ENCODE measurements around the gene ORAI3. TPM values are rescaled to one million over a fixed set of nuclear protein-coding genes. Genes with fewer than 3 reads are reported as not detected.

ORAI3 gene
- total RNA-seq, 3 donors from 2014 or later: 20.0 to 40.5 (median 25.9) TPM

DNA sequence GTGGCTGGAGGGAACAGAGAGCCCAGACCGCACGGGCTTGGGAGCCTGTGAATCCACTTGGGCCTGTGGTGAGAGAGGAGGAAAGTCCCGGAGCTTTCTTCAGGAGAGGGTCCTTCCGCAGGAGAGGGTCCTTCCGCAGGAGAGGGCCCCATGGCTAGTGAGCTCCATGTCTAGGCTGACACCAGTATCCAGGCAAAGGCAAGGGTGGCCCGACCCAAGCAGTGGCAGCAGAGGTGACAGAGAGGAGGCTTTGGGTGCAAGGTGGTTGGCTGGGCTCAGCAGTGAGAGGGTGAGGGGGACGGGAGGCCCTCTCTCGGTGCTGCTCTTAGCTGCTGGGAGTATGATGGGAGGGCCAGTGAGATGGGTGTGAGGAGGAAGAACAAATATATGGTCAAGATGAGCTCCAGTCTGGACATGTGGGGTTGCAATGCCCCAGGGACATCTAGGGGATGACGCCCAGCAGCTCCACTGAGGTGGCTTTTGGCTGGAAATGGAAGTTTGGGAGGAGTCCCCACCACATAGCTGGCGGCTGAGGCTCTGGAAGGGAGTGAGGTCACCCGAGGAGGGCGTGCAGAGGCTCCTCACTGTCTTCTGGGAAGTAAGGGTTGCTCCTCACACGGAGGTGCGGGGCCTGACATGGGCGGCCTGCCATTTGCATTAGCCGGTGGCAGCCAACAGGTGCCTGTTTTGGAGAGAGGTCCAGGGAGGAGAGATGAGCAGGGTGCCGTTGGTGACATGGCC, 33.9 kb downstream of the ORAI3 start:
- Histone ChIP-seq H3K27ac (peak overlapping the region in 1 of 2 donors; percentile 19), H3K36me3 (peaks cover 16% of the 10 kb centered on the region), H3K4me3 (no peak overlapping the region), H3K4me1 (no peaks in the 10 kb centered on the region), H3K9me3 (no peaks in the 10 kb centered on the region), H3K27me3 (no peaks in the 10 kb centered on the region)
- DNase-seq (ENCODE audit: low spot score in 2 of 2): no peak
- TF ChIP-seq, protein P1, sequence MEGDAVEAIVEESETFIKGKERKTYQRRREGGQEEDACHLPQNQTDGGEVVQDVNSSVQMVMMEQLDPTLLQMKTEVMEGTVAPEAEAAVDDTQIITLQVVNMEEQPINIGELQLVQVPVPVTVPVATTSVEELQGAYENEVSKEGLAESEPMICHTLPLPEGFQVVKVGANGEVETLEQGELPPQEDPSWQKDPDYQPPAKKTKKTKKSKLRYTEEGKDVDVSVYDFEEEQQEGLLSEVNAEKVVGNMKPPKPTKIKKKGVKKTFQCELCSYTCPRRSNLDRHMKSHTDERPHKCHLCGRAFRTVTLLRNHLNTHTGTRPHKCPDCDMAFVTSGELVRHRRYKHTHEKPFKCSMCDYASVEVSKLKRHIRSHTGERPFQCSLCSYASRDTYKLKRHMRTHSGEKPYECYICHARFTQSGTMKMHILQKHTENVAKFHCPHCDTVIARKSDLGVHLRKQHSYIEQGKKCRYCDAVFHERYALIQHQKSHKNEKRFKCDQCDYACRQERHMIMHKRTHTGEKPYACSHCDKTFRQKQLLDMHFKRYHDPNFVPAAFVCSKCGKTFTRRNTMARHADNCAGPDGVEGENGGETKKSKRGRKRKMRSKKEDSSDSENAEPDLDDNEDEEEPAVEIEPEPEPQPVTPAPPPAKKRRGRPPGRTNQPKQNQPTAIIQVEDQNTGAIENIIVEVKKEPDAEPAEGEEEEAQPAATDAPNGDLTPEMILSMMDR (IDR thresholded peaks at IDR 0.05): no peak
- no peak for TF ChIP-seq POLR2A (IDR thresholded peaks at IDR 0.05)
- no peak for TF ChIP-seq POLR2AphosphoS5 (IDR thresholded peaks at IDR 0.05)
- intact Hi-C loops (cut with DNase I; ENCODE audit: low total_unique reads): no loop called here

DNA sequence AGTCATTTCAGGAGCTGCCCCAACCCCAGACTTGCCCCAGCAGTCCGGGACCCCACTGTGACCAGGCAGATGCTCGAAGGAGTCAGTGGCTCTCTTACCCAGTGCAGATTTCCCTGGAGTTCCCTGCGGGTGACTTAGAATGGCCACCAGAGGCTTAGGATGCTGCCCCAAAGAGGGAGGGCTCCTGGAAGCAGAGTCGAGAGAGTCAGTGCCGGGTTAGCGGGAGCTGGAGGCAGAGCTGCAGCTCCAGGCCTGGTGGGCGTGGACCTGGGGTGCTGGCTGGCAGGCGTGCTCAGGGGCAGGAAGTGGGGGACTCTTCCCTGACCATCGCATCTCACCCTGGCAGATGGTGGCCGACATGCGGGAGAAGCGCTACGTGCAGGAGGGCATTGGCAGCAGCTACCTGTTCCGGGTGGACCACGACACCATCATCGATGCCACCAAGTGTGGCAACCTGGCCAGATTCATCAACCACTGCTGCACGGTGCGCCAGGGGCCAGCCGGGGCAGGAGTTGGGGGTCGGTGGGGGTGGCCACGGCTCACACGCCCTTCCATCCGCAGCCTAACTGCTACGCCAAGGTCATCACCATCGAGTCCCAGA, 34.5 kb downstream of the ORAI3 start:
- no peak overlapping the region for H3K4me3 ChIP-seq
- DNase-seq (ENCODE audit: low spot score in 2 of 2): no peak
- TF ChIP-seq, protein P1 (IDR thresholded peaks at IDR 0.05): no peak
- H3K9me3 ChIP-seq: no peaks in the 10 kb centered on the region
- H3K4me1 ChIP-seq: no peaks in the 10 kb centered on the region
- H3K27me3 ChIP-seq: no peaks in the 10 kb centered on the region
- intact Hi-C loops (cut with DNase I; ENCODE audit: low total_unique reads): no loop called here
- H3K36me3 ChIP-seq: peaks cover 16% of the 10 kb centered on the region
- peak overlapping the region in 1 of 2 donors; percentile 19 for H3K27ac ChIP-seq

DNA sequence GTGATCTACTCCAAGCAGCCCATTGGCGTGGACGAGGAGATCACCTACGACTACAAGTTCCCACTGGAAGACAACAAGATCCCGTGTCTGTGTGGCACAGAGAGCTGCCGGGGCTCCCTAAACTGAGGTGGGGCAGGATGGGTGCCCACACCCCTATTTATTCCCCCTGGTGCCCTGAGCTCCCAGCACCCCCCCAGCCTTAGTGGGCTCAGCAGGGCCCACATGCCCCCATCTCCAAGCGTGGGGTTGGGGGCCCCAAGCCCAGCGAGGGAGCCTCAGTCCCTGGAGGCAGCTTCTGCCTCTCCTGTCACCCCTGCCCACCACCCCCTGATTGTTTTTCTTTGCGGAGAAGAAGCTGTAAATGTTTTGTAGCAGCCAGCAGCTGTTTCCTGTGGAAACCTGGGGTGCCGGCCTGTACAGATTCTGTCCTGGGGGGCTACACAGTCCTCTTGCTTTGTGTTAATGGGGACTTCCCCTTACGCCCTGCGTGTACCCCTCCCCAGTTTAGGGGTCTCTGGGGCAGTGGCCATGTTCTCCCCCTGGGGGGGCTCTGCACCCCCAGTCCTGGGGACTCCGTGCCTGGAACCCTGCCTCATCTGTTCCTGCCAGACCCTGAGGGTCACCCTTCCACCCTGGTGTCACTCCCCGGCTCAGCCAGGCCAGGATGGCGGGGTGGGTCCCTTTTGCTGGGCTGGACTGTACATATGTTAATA, 35.2 kb downstream of the ORAI3 start:
- intact Hi-C loops (cut with DNase I; ENCODE audit: low total_unique reads): no loop called here
- H3K36me3 ChIP-seq: peaks cover 16% of the 10 kb centered on the region
- H3K27ac ChIP-seq: peak overlapping the region in 1 of 2 donors; percentile 5

DNA sequence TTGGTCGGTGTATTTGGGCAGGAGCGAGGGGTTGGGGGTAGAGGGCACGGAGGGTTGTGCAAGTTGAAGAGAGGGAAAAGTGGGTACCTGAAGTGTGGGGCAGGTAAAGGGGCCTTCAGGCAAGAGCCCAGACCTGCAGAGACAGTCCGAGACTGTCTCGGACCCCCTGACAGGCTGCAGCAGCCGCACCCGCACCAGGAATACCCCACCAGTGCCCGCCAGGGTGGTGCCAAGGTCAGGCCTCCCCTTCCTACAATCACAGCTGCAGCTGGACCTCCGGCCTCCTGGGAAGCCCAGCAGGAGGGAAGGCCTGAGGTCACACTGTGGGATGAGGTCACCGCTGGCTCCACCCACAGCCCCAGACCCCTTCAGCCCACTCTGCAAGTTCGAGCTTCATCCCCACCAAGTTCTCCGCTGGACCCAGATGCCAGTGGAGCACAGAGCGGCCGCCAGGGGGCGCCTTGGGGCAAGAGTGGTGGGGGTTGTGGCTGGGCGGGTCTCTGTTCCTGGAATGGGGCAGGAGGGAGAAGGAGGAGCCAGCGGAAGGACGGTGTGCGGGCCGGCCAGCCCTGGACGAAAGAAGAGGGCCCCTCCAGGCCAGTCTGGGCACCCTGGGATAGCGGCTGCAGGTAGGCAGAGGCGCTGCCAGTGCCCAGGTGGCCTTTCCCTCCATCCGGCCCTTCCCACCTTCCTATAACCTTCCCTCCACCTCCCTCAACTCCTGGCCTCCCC, 36.0 kb downstream of the ORAI3 start, which contains the start of gene HSD3B7:
HSD3B7 (plus strand) TSS at position 539 of the 732 bp plus-strand sequence. CDS start 452 bp downstream, outside the sequence.
- H3K4me3 ChIP-seq: peak within 1 kb of the TSS; percentile 50 to 66 (median 56)
- no peaks in the 10 kb centered on the region for H3K9me3 ChIP-seq
- no peaks in the 10 kb centered on the region for H3K27me3 ChIP-seq
- intact Hi-C loops (cut with DNase I; ENCODE audit: low total_unique reads): no loop called here
- no peaks in the 10 kb centered on the region for H3K4me1 ChIP-seq
- TF ChIP-seq POLR2A (IDR thresholded peaks at IDR 0.05) (no peak), POLR2AphosphoS5 (IDR thresholded peaks at IDR 0.05) (peak; percentile 5 to 59 (median 42))
- TF ChIP-seq, protein P1 (IDR thresholded peaks at IDR 0.05): peak; percentile 92 to 97 (median 96)
- peak within 1 kb of the TSS; percentile 52 to 89 for H3K27ac ChIP-seq
- peaks cover 9% of the 10 kb centered on the region for H3K36me3 ChIP-seq
- peak; percentile 77 to 90 for DNase-seq (ENCODE audit: low spot score in 2 of 2)

More for the DNA sequence above, 35.2 kb downstream of the ORAI3 start:
- no peak for DNase-seq (ENCODE audit: low spot score in 2 of 2)
- no peak overlapping the region for H3K4me3 ChIP-seq
- TF ChIP-seq POLR2AphosphoS5 (IDR thresholded peaks at IDR 0.05) (no peak), POLR2A (IDR thresholded peaks at IDR 0.05) (no peak)
- TF ChIP-seq, protein P1 (IDR thresholded peaks at IDR 0.05): no peak
- no peaks in the 10 kb centered on the region for H3K27me3 ChIP-seq
- no peaks in the 10 kb centered on the region for H3K4me1 ChIP-seq
- no peaks in the 10 kb centered on the region for H3K9me3 ChIP-seq

All from breast epithelium (tissue), 4 donors.